Ectodermal cell (in vitro differentiated cells): ENCODE measurements around the gene TSPO.

Experiments used
- H3K27ac ChIP-seq: 2 replicates; pipeline ENCODE4 v1.7.0; 2013; ENCODE audit warnings: mild to moderate bottlenecking, low read depth, low read length; ENCODE audit not compliant: insufficient read depth, poor library complexity, severe bottlenecking
- H3K27me3 ChIP-seq: 2 replicates; pipeline ENCODE4 v1.7.0; 2013; ENCODE audit warnings: mild to moderate bottlenecking, low read length; ENCODE audit not compliant: insufficient read depth, control insufficient read depth, poor library complexity, severe bottlenecking
- H3K36me3 ChIP-seq: one replicate; pipeline ENCODE4 v1.7.0; 2013; ENCODE audit warnings: low read length; ENCODE audit not compliant: control insufficient read depth, insufficient read depth
- H3K4me1 ChIP-seq: one replicate; pipeline ENCODE4 v1.7.0; 2013; ENCODE audit warnings: low read length; ENCODE audit not compliant: control insufficient read depth, insufficient read depth
- H3K4me3 ChIP-seq: 2 replicates; pipeline ENCODE4 v1.7.0; 2013; ENCODE audit warnings: low read depth, low read length, control low read depth; ENCODE audit not compliant: insufficient read depth
- H3K9me3 ChIP-seq: 2 replicates; pipeline ENCODE4 v1.7.0; 2013; ENCODE audit warnings: mild to moderate bottlenecking, low read length, moderate library complexity; ENCODE audit not compliant: control insufficient read depth
- WGBS, 2 experiments: methylation state at CpG; one replicate each; pipeline ENCODE4 v1.1.7; 2013; ENCODE audit warnings: missing lambda C conversion rate in 2 of 2; 5-methylcytosine and 5-hydroxymethylcytosine counted together

The TSPO gene

GRCh38 chr22:43186272-43187170, 35.2 kb downstream of the TSPO start, which contains the start of gene TTLL12:
TSS of gene TTLL12 (minus strand) at chr22:43187134. CDS start at chr22:43187069, 65 bp downstream.
- H3K36me3 ChIP-seq = no peaks in the 10 kb centered on the region
- 1% methylated on average over 75 to 83 of the region's 87 CpGs for WGBS, 2 experiments
- H3K27ac ChIP-seq = peak within 1 kb of the TSS; percentile 60

GRCh38 chr22:43187171-43188099, 36.1 kb downstream of the TSPO start:
- peaks cover 15% of the 10 kb centered on the region for H3K4me1 ChIP-seq
- H3K4me3 ChIP-seq = peak overlapping the region; percentile 40
- peak overlapping the region; percentile 60 for H3K27ac ChIP-seq
- H3K27me3 ChIP-seq = no peaks in the 10 kb centered on the region
- H3K36me3 ChIP-seq = no peaks in the 10 kb centered on the region
- no peaks in the 10 kb centered on the region for H3K9me3 ChIP-seq
- WGBS, 2 experiments = 14 to 15% methylated on average over 58 to 59 of the region's 86 CpGs

More at GRCh38 chr22:43186272-43187170, 35.2 kb downstream of the TSPO start, which contains the start of gene TTLL12:
- peaks cover 15% of the 10 kb centered on the region for H3K4me1 ChIP-seq
- H3K27me3 ChIP-seq = no peaks in the 10 kb centered on the region
- H3K4me3 ChIP-seq = peak within 1 kb of the TSS; percentile 49
- H3K9me3 ChIP-seq = no peaks in the 10 kb centered on the region

GRCh38 chr22:43188829-43189545, 37.6 kb downstream of the TSPO start:
- H3K9me3 ChIP-seq = no peaks in the 10 kb centered on the region
- peaks cover 15% of the 10 kb centered on the region for H3K4me1 ChIP-seq
- no peak overlapping the region for H3K27ac ChIP-seq
- WGBS, 2 experiments = 89 to 91% methylated on average over 5 of the region's 5 CpGs
- no peaks in the 10 kb centered on the region for H3K36me3 ChIP-seq
- H3K27me3 ChIP-seq = no peaks in the 10 kb centered on the region
- no peak overlapping the region for H3K4me3 ChIP-seq

GRCh38 chr22:43191831-43192230, 40.5 kb downstream of the TSPO start:
- Histone ChIP-seq H3K9me3 (no peaks in the 10 kb centered on the region), H3K4me3 (no peak overlapping the region), H3K27ac (no peak overlapping the region), H3K27me3 (no peaks in the 10 kb centered on the region), H3K36me3 (no peaks in the 10 kb centered on the region), H3K4me1 (peaks cover 4% of the 10 kb centered on the region)

GRCh38 chr22:43197271-43197941, 46.0 kb downstream of the TSPO start:
- 85 to 87% methylated on average over 22 of the region's 22 CpGs for WGBS, 2 experiments
- Histone ChIP-seq H3K36me3 (no peaks in the 10 kb centered on the region), H3K4me1 (no peaks in the 10 kb centered on the region), H3K9me3 (no peaks in the 10 kb centered on the region), H3K27me3 (no peaks in the 10 kb centered on the region), H3K4me3 (no peak overlapping the region), H3K27ac (no peak overlapping the region)

GRCh38 chr22:43198126-43198525, 46.8 kb downstream of the TSPO start:
- no peaks in the 10 kb centered on the region for H3K27me3 ChIP-seq
- no peak overlapping the region for H3K27ac ChIP-seq
- H3K4me3 ChIP-seq = no peak overlapping the region
- no peaks in the 10 kb centered on the region for H3K4me1 ChIP-seq
- WGBS, 2 experiments = 86 to 92% methylated on average over 5 of the region's 5 CpGs
- no peaks in the 10 kb centered on the region for H3K9me3 ChIP-seq
- no peaks in the 10 kb centered on the region for H3K36me3 ChIP-seq

- no peaks in the 10 kb centered on the region for H3K4me1 ChIP-seq
- H3K27me3 ChIP-seq = no peaks in the 10 kb centered on the region
- H3K36me3 ChIP-seq = no peaks in the 10 kb centered on the region
- no peak overlapping the region for H3K27ac ChIP-seq
- 91 to 95% methylated on average over 9 of the region's 9 CpGs for WGBS, 2 experiments
- H3K4me3 ChIP-seq = no peak overlapping the region
- no peaks in the 10 kb centered on the region for H3K9me3 ChIP-seq
Observed at GRCh38 chr22:43198936-43199335, 47.6 kb downstream of the TSPO start.

- no peak overlapping the region for H3K27ac ChIP-seq
- no peaks in the 10 kb centered on the region for H3K4me1 ChIP-seq
- WGBS, 2 experiments = 93% methylated on average over 11 of the region's 11 CpGs
- no peaks in the 10 kb centered on the region for H3K36me3 ChIP-seq
- H3K9me3 ChIP-seq = no peaks in the 10 kb centered on the region
- no peaks in the 10 kb centered on the region for H3K27me3 ChIP-seq
- H3K4me3 ChIP-seq = no peak overlapping the region
Observed at GRCh38 chr22:43199541-43199940, 48.2 kb downstream of the TSPO start.

- WGBS, 2 experiments = 93 to 94% methylated on average over 17 of the region's 17 CpGs
- Histone ChIP-seq H3K9me3 (no peaks in the 10 kb centered on the region), H3K4me1 (no peaks in the 10 kb centered on the region), H3K4me3 (no peak overlapping the region), H3K27me3 (no peaks in the 10 kb centered on the region), H3K27ac (no peak overlapping the region), H3K36me3 (no peaks in the 10 kb centered on the region)
Observed at GRCh38 chr22:43200031-43200430, 48.7 kb downstream of the TSPO start.
